Thoracic aorta (tissue), 2 donors: ENCODE results near the gene WDR20. TPM values are rescaled to one million over a fixed set of nuclear protein-coding genes. Genes with fewer than 3 reads are reported as not detected.

Experiments used
- ATAC-seq: fragments of 150-250 bp; one replicate; pipeline ENCODE4 v1.8.0; 2017; ENCODE audit warnings: low read depth; ENCODE audit not compliant: insufficient number of reproducible peaks, low FRiP score
- DNase-seq: peaks from one replicate; pipeline ENCODE4 v3.0.0-alpha.2; 2020; ENCODE audit warnings: low spot score
- H3K27ac ChIP-seq, 2 donors: fragments of 200-600 bp; sonication (generic); 1 replicate in 1 of 2; 2 replicates in 1 of 2; pipeline ENCODE4 v1.5.1; 2016; ENCODE audit warnings: mild to moderate bottlenecking in 2 of 2, moderate library complexity in 2 of 2
- H3K27me3 ChIP-seq: fragments of 200-600 bp; sonication (generic); replicated peaks from 2 replicates; pipeline ENCODE4 v1.6.0; 2016; ENCODE audit warnings: mild to moderate bottlenecking; ENCODE audit not compliant: insufficient read depth
- H3K36me3 ChIP-seq: fragments of 200-600 bp; sonication (generic); one replicate; pipeline ENCODE4 v1.5.1; 2016
- H3K4me1 ChIP-seq, 2 donors: fragments of 200-600 bp; sonication (generic); 1 replicate in 1 of 2; 2 replicates in 1 of 2; pipeline versions ENCODE4 v1.5.1 to v1.6.0; 2016; ENCODE audit warnings: low read depth in 2 of 2, mild to moderate bottlenecking in 1 of 2; ENCODE audit not compliant: control insufficient read depth in 1 of 2
- H3K4me3 ChIP-seq: fragments of 200-600 bp; sonication (generic); 2 replicates; pipeline ENCODE4 v1.5.1; 2016; ENCODE audit warnings: mild to moderate bottlenecking
- H3K9me3 ChIP-seq: fragments of 200-600 bp; sonication (generic); 2 replicates; pipeline ENCODE4 v1.5.1; 2016
- CTCF ChIP-seq: fragments of 200-600 bp; sonication (generic); IDR thresholded peaks from one replicate; pipeline ENCODE4 v1.5.1; 2019; ENCODE audit warnings: antibody characterized with exemption
- total RNA-seq, 2 donors: library from RNA; depleted of rRNA; stranded (reverse); fragments of >200 nt; gene quantifications; one replicate each; pipeline versions ENCODE4 v1.1.0 to v1.2.3, GENCODE V29; 2016

WDR20 gene
- total RNA-seq, 2 donors from 2014 or later, result 11.0 to 30.0 TPM

- ATAC-seq (no peak), DNase-seq (no peak)
- H3K36me3 ChIP-seq, result peaks cover 5% of the 10 kb centered on the region
- H3K27me3 ChIP-seq, result no peaks in the 10 kb centered on the region
- no peaks in the 10 kb centered on the region for H3K4me1 ChIP-seq
- no peak overlapping the region for H3K27ac ChIP-seq
- H3K4me3 ChIP-seq, result no peak overlapping the region
- TF ChIP-seq CTCF, result no peak
- no peaks in the 10 kb centered on the region for H3K9me3 ChIP-seq
Measured at GRCh38 chr14:102195446-102195845, 55.7 kb downstream of the WDR20 start.

- no peak for ATAC-seq
- DNase-seq, result no peak
- TF ChIP-seq CTCF, result no peak
- H3K9me3 ChIP-seq, result no peaks in the 10 kb centered on the region
- no peak overlapping the region for H3K27ac ChIP-seq
- no peak overlapping the region for H3K4me3 ChIP-seq
- peaks cover 5% of the 10 kb centered on the region for H3K36me3 ChIP-seq
- H3K27me3 ChIP-seq, result no peaks in the 10 kb centered on the region
- no peaks in the 10 kb centered on the region for H3K4me1 ChIP-seq
Measured at GRCh38 chr14:102196039-102196901, 56.6 kb downstream of the WDR20 start.

GRCh38 chr14:102196902-102197230 lies 57.2 kb downstream of the WDR20 start:
- Histone ChIP-seq H3K27me3 (no peaks in the 10 kb centered on the region), H3K36me3 (peaks cover 5% of the 10 kb centered on the region), H3K27ac (no peak overlapping the region), H3K4me1 (no peaks in the 10 kb centered on the region), H3K9me3 (no peaks in the 10 kb centered on the region), H3K4me3 (no peak overlapping the region)
- ATAC-seq (no peak), DNase-seq (no peak)
- no peak for TF ChIP-seq CTCF

- Histone ChIP-seq H3K9me3 (no peaks in the 10 kb centered on the region), H3K4me3 (no peak overlapping the region), H3K4me1 (no peaks in the 10 kb centered on the region), H3K27ac (no peak overlapping the region), H3K27me3 (no peaks in the 10 kb centered on the region), H3K36me3 (peaks cover 5% of the 10 kb centered on the region)
- TF ChIP-seq CTCF, result no peak
- ATAC-seq (no peak), DNase-seq (no peak)
Measured at GRCh38 chr14:102197317-102197853, 57.7 kb downstream of the WDR20 start.

GRCh38 chr14:102200690-102201352 lies 61.1 kb downstream of the WDR20 start:
- Histone ChIP-seq H3K4me1 (no peaks in the 10 kb centered on the region), H3K27me3 (no peaks in the 10 kb centered on the region), H3K36me3 (peaks cover 18% of the 10 kb centered on the region), H3K4me3 (no peak overlapping the region), H3K27ac (no peak overlapping the region), H3K9me3 (no peaks in the 10 kb centered on the region)
- no peak for ATAC-seq
- TF ChIP-seq CTCF, result no peak
- DNase-seq, result no peak
